Stimulated activated CD4-positive, alpha-beta T cell treated with anti-CD3 and anti-CD28 coated beads, Interleukin-12 subunit alpha, Interleukin-12 subunit beta, amount 100 ng/mL, for 24 hours (primary cell): ENCODE measurements around the gene NEK10.
"Not testable (repeated sequence)": the region's sequence is repeated elsewhere in the genome, so short reads cannot be mapped to it uniquely, and the experiment has no call there.

Experiments used
- DNase-seq, 2 experiments: peaks; one replicate each; pipeline ENCODE4 v3.0.0-alpha.2; 2020; ENCODE audit warnings: low read depth in 2 of 2

The NEK10 gene

DNA sequence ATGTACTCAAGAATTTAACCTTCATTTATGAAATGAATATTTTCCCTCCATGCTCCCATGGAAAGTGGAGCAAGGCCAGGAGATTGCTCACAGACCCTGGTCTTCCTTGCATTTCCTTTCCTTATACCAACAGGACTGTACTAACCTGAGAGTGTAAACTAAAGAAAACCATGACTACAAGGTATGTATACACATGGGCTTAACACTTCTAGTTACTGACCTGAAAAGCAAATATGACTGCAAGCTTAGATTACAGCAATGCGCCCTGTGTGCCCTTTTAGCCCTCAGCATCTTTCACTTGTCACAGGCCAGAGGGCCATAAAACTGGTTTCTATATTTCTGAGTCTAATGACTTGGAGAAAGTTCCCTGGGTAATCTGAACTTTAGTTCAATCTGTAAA, 52.1 kb downstream of the NEK10 start:
- no peak for DNase-seq

GRCh38 chr3:27315003-27315402, 54.2 kb downstream of the NEK10 start:
- DNase-seq = no peak

DNA sequence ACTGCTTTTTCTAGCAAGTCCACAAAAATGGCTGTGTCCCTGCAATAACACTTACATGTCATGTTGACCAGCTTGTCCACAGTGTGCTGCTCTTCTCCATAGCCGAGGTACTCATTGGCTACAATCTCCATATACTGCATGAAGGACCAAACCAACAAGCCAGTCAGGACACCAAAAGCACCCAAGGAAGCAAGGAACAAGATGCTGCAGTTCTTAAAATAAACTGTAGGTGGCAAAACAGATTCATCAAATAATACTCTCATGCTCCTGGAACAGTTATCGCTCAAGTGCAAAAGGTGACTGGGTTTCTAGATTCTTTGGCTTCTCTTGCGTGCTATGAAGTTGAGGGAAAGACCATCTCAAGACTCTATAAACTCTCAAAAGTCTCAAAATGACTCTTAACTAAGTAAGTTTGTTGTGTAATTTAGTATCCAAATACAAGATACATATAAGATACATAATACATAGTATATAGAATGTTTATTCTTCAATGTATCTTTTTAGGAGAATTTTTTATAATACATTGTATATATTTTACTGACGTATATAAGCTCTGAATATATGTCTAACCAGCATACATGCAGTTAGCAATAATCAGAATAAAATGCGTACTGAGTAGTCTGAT, 57.0 kb downstream of the NEK10 start:
- no peak for DNase-seq

GRCh38 chr3:27311400-27311799, 57.8 kb downstream of the NEK10 start:
- DNase-seq = no peak

DNA sequence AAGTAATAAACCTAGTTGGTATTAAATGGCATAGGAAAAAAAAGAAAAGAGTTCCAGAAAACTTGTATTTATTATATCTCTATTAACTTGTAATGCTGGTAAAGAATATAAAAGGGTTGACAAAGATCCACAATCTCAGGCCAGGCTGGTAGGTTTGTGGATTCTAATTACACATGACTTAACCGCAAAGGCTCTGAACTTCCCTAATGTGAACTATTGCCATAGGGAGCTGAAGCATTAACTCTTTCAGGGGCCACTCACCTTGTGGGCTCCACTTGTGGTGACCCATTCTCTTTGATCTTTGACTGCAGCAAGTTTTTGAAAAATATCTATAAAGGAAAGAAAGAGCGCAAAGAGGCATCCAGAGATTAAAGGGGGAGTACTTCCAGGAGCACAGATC, 58.5 kb downstream of the NEK10 start:
- DNase-seq = no peak

- DNase-seq = no peak
Observed at GRCh38 chr3:27307566-27307965, 61.6 kb downstream of the NEK10 start.

DNA sequence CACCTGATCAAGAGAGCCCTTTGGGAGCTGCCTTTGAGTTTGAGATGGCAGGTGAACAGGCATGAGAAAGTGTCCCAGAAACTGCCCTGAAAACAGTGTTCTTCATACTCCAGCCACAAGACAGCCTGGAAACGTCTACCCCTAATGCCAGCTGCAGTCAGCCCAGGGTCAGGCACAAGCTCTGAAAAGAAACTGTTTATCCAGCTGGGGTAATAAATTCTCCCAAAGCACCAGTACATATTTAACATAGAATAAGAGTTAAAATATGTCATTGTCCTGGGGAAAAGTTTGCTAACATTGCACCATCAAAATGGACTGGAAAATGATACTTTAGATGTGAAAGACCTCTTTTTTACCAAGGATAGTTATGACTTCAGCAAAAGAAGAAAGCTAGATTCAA, 66.3 kb downstream of the NEK10 start:
- DNase-seq = no peak

- not testable (repeated sequence) for DNase-seq
Observed at GRCh38 chr3:27298981-27299380, 70.2 kb downstream of the NEK10 start.

GRCh38 chr3:27293939-27294338, 75.2 kb downstream of the NEK10 start:
- no peak for DNase-seq

GRCh38 chr3:27290760-27291159, 78.4 kb downstream of the NEK10 start:
- DNase-seq = no peak

DNA sequence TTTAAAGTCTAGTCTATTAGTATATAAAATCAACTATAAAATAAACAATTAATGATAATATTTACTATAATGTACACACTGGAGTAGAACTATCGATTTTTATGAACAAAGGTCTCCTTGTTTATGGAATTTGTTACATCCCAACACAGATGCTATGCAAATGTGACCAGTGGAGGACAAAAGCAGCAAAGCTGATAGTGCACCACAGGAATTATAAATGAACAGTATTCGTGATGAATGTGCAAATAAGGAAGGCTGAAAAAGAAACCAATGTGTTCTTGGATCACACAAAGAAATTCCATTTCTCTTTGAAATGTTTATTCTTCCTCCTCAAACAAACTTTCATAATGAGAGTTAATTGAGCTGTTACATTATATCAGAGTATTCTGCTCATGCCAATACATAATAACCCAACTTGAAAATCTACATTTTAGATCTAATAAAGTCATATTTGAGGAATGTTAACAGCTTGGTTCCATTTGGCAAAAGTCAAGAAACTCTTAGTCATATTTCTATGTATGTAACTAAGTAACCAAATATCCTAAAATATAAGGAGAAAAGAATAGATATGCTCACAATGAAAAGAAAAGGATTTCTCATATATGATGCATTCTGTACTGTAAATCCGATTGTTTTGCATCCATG, 79.3 kb downstream of the NEK10 start:
- no peak for DNase-seq

DNA sequence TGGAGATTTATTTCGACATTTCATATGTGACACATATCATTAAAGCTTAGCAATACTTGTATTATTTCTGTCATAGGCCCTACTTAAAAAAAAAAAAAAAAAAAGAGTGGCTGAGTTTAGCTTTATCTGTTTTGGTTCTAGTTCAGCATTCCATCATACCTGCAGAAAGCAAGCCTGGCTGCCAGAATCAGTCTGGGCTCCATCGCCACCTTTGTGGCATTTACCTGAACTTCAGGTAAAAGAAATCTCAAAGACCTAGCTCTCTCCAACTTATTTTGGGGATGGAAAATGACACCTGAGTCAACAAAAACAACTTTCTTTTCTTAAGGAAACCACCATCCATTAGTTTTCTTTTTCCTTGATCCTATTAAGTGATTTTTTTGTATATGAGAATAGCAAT, 82.1 kb downstream of the NEK10 start:
- no peak for DNase-seq

DNA sequence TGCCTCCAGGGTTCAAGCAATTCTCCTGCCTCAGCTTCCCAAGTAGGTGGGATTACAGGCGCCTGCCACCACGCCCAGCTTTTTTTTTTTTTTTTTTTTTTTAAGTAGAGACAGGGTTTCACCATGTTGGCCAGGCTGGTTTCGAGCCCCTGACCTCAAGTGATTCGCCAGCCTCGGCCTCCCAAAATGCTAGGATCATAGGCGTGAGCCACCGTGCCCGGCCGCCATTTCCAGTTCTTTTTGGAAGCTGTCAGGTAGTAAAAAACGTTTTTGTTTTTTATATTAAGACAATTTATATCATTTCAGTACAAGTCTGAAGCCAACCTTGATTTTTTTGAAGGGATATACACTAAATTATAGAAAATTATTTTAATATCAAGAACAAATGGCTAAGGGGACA, 82.7 kb downstream of the NEK10 start:
- DNase-seq = not testable (repeated sequence)

- no peak for DNase-seq
Observed at GRCh38 chr3:27285668-27286067, 83.5 kb downstream of the NEK10 start.

DNA sequence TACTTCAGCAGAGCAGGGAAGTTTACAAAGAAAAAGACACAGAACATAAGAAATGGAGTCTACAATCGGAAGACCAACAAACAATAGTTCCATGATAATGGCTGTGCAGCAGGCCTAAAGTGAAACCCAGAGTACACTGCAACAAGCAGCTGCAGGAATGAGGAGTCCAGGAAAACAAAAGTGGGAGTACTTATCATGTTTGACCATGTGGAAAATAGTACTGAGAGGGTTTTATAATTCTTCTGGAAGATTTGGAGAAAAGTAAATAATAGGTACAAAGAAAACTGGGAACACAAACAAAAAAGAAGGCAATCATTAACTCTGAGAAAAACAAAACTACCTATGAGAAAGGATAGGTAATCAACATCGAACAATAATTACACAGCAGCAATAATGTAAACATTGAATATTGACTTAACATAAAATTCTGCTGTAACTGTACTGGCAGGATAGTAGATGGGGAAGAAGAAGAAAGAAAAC, 87.5 kb downstream of the NEK10 start:
- DNase-seq = no peak

- DNase-seq = no peak
Observed at GRCh38 chr3:27279123-27279522, 90.1 kb downstream of the NEK10 start.

DNA sequence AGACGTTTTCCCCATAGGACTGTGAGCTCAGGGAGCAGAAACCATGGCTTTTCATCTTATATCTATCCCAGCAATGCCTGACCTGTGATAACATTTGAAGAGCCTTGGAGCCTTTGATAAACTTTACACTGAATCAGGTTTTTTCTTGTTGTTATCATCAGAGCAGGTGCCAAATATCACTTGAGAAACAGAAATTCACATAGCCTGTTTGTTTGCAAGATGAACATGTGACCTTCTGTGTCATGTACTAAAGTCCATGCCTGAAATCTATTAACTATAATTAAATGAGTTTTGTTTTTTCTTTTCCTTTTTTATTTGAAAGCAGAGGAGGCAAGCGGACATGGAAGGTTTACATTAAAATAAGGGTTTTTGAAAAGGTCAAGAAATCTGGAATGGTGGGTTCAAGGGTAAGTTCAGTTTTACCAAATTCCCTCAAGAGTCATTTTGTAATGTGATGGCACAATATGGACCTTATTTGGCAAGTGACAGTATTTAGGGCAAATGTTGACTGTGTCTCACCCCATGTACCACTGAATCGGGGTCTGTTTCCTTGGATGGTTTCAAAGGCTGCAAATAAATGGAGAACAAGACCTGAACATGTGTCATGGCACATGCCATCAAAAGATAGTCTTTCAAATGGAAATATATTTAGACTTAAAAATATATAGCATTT, 90.7 kb downstream of the NEK10 start:
- no peak for DNase-seq

DNA sequence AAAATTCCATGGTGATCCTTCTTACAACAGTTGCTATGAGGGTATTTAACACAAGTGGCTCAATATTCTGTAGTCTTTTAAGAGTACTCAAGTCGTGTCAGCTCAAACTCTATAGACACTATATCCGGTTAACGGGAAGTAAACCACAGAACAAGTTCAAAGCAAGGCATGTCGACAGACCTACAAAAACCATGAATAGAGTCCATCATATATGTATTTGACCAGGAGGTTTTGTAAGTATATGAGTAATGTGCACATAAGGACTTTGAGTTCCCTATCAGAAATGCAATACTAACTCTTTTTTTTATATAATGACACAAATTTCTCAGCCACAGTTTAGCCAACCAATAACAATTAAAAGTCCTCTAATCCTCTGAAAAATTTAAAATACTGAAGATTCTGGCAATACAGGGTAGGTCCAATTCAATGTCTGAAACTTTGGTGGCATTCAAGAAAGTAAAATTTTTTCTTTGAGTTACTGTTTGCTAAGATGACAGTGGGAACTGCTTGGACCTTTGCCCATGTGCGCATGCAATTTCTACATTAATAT, 93.7 kb downstream of the NEK10 start:
- no peak for DNase-seq

- no peak for DNase-seq
Observed at GRCh38 chr3:27271890-27272289, 97.3 kb downstream of the NEK10 start.

DNA sequence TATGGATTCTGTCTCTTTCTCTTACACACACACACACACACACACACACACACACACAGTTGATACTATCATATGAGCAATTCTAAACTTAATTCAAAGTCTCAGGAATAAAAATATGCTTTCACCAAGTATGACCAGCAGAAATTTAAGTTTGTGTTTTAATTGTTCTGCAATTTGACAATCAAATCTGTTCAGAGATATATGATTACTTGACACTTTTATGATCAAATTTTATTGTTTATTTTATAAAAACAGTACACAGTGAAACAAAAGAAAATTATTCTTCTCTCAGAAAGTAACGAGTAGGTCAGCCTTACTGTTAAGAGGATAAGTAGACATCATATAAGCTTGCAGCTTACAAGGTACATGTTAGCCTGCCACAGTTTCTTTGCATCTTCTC, 114.3 kb downstream of the NEK10 start:
- no peak for DNase-seq

DNA sequence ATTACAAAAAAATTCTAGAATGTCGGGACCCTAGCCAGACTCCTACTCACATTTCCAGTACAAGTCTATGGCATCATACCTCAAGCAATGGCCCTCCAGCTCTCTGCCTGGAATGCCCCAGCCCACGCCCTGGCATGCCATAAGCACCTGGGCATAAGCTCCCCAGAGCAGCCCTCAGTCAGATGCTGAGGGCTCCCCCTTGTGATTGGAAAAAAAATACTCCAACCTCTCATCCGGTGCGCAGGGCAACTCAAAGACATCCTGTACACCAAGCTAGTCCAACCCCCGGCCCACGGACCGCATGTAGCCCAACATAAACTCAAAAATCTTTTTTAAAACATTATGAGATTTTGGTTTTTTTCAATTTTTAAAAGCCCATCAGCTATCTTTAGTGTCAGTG, 115.4 kb downstream of the NEK10 start:
- no peak for DNase-seq

- no peak for DNase-seq
Observed at GRCh38 chr3:27253391-27253790, 115.8 kb downstream of the NEK10 start.

GRCh38 chr3:27252646-27253045, 116.5 kb downstream of the NEK10 start:
- no peak for DNase-seq
